IPS-11a (cell line): ENCODE results near the gene LAMA5.

ENCODE experiments used
- H3K4me3 ChIP-seq: one replicate; pipeline ENCODE4 v1.5.1; 2013; ENCODE audit warnings: low read depth, low read length, control low read depth

Gene LAMA5

GRCh38 chr20:62348604-62349003 lies 18.5 kb downstream of the LAMA5 start:
- no peak overlapping the region for H3K4me3 ChIP-seq

DNA sequence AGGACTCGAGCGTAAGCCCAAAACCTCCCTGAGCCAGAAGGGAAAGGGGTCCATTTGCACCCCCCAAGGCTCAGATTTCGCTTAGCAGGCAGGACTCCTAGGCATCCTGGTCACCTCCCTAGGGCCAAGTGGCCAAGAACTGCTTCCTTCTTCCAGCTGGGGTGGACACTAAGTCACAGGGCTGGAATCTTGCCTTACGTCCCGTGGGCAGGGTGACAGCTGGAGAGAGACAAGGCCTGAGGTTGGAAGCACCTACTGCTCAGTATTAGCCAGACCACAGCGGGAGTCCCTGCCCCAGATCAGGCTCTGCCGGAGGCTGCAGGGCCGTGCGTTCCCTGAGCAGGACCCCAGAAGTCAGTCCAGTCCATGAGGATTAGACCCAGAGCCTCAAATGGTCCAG lies 19.7 kb downstream of the LAMA5 start:
- H3K4me3 ChIP-seq, result no peak overlapping the region

- no peak overlapping the region for H3K4me3 ChIP-seq
These were observed 20.0 kb downstream of the LAMA5 start for GRCh38 chr20:62347151-62347404.

DNA sequence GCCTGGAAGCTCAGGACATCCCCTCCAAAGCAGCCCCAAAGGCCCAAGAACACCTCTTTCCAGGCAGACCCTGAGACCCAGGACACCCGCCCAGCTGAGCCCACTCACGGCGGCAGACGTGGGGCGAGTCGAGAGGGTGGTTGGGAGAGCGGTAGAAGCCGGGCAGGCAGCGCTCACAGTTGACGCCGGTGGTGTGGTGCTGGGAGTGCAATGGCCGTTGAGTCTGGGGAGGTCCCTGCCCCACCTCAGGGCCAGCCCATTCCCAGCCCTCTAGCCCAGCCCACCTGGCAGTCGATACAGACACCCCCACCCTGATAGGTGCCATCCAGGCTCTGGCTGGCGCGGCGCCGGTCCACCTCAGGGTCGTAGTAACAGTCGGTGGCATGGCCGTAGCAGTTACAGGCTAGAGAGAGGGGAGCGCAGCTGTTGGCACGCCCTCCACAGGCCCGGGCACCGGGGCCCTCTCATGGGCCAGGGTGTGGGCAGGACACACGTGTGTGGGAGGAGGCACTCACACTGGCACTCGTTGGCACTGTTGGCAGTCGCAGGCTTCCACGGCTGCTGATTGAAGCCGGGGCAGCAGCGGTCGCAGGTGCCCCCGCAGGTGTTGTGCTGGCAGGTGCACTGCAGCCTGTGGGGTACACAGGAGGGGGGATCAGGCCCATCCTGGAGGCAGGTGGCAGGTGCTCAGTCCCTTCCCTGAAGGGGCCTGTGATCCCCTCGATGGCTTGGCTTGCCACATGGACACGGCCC lies 20.5 kb downstream of the LAMA5 start:
- H3K4me3 ChIP-seq, result no peak overlapping the region

- no peak overlapping the region for H3K4me3 ChIP-seq
These were observed 21.3 kb downstream of the LAMA5 start for GRCh38 chr20:62345681-62346370.

GRCh38 chr20:62344782-62345181 lies 22.3 kb downstream of the LAMA5 start:
- H3K4me3 ChIP-seq, result no peak overlapping the region

- no peak overlapping the region for H3K4me3 ChIP-seq
These were observed 23.0 kb downstream of the LAMA5 start for GRCh38 chr20:62344092-62344491.

GRCh38 chr20:62342910-62343309 lies 24.2 kb downstream of the LAMA5 start:
- no peak overlapping the region for H3K4me3 ChIP-seq

DNA sequence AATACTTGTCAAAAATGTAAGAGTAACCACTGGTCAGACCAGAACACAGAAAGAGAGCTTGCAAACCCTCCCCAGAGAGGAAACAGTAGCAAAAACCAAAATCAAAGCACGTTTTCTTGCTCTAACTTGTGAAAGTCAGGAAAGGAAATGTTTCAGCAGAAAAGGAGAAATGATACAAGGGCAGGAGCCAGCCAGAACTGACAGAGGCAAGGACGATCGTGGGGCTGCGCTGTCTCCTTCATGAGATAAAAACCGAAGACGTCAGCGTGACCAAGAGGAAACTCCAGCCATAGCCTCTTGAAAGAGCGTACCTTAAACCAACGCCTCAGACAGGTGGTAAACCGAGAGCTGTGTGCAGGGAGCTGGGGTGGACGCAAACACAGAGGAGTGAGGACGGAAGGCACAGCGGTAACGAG lies 27.5 kb downstream of the LAMA5 start:
- no peak overlapping the region for H3K4me3 ChIP-seq

DNA sequence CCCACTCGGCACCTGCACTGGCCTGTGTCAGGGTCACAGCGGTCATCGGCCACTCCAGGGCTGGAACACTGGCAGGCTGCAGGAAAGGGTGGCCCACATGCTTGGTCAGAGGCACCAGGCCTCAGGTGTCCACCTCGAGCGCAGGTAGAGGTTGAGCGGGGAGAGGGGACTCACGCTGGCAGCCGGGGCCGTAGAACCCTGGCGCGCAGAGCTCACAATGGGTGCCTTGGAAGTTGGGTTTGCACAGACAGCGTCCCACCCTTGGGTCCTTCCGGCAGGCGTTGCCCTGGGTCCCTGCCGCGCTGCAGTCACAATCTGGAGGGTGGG lies 28.9 kb downstream of the LAMA5 start:
- no peak overlapping the region for H3K4me3 ChIP-seq

DNA sequence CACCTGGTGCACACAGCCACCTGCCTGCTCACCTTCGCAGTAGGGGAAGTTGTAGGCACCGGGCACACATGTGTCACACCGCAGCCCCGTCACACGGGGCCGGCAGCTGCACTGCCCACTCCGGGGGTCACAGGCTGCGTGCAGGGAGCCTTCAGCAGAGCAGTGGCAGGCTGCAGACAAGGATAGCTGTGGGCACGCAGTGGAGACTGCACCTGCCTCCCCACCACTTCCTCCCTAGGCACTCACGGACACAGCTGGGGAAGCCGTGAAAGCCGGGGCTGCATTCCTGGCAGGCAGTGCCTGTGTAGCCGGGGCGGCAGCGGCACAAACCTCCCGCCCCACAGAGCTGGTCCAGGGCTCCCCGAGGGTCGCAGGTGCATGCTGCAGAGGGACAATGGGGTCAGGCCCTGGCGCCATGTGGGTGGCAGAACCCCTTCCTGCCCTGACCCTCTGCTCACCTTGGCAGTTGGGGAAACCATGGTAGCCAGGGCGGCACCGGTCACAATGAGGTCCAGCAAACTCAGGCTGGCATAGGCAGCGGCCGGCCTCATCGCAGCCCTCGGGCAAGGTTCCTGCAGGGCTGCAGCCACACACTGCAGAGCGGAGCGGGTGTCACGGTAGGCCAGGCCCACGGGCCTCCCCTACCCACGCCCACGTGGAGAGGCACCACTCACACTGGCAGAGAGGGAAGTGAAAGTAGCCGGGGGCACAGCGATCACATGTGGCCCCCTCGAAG lies 29.4 kb downstream of the LAMA5 start:
- no peak overlapping the region for H3K4me3 ChIP-seq

GRCh38 chr20:62336775-62337557 lies 30.1 kb downstream of the LAMA5 start:
- H3K4me3 ChIP-seq, result no peak overlapping the region

GRCh38 chr20:62336329-62336728 lies 30.8 kb downstream of the LAMA5 start:
- H3K4me3 ChIP-seq, result no peak overlapping the region

GRCh38 chr20:62335532-62335931 lies 31.6 kb downstream of the LAMA5 start:
- no peak overlapping the region for H3K4me3 ChIP-seq

- no peak overlapping the region for H3K4me3 ChIP-seq
These were observed 32.2 kb downstream of the LAMA5 start for GRCh38 chr20:62334881-62335280.

- no peak overlapping the region for H3K4me3 ChIP-seq
These were observed 33.1 kb downstream of the LAMA5 start for GRCh38 chr20:62333820-62334595.

DNA sequence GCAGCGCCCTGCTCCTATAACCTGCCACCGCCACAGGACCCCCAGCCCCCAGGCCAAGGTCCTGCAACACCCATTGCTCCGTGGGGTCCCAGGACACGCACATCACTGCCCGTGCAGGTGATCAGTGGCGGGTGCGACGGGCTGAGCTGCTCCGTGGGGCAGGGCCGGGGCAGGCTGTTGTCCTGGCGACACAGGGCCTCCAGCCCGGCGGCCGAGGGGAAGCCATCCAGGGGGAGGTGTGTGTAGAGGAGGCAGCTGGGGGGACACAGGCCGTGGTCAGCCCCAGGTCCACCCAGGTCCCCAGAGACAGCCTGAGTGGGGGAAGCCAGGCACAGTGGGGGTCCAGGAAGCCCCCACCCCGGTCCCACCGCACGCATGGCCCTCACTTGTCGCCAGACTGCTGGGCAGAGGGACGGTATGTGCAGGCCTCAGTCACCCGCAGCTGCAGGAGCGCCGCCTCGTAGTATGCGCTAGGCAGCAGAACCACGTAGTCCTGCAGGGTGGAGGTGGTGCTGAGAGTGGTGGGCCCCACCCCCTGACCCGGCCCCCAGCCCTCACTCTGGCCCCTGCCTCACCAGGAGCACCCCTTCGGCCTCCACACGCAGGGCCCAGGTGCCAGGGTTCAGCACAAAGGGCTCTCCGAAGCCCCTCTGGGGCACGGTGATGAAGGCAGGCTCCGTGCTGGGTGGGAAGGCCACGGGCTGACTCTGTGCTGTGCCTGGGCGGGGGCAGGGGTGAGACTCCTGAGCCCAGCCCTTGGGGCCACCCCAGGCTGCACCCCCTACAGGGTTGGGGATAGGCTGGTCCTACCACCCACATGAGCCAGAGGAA lies 33.9 kb downstream of the LAMA5 start:
- H3K4me3 ChIP-seq, result no peak overlapping the region

GRCh38 chr20:62332421-62332820 lies 34.7 kb downstream of the LAMA5 start:
- no peak overlapping the region for H3K4me3 ChIP-seq

DNA sequence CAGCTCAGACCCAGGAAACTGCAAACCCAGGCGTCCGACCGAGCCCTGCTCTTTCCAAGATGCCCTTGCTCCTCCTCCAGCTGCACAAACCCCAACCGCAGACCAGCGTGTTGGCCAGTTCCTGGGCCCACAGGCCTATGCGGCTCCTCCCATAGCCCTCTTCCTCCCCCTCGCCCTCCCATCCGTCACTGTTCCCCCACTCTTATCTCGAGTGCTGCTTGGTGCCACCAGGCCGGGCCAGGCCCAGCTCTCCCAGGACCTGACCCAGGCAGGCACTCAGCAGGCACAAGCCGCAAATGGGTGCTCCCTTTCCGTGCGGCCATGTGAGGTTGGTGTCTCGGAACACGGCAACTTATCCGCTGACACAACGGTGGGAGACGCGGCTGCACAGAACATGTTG lies 35.8 kb downstream of the LAMA5 start:
- no peak overlapping the region for H3K4me3 ChIP-seq
